HepG2 (cell line): Measurements from ENCODE around the gene TKFC. TPM values are rescaled to one million over a fixed set of nuclear protein-coding genes. Genes with fewer than 3 reads are reported as not detected.

Experiments
- ARNT ChIP-seq: fragments of 450-650 bp; IDR thresholded peaks from 2 replicates; pipeline ENCODE4 v1.6.1; 2017
- CHCHD3 ChIP-seq: sonication (generic); formaldehyde crosslinking; IDR thresholded peaks from 2 replicates; pipeline ENCODE4 v1.8.0; 2022; ENCODE audit warnings: mild to moderate bottlenecking, missing genetic modification reagents, moderate library complexity
- FOXC1 ChIP-seq: sonication (generic); formaldehyde crosslinking; IDR thresholded peaks from 2 replicates; pipeline ENCODE4 v1.8.0; 2022; ENCODE audit warnings: mild to moderate bottlenecking, missing genetic modification reagents, borderline replicate concordance
- MAX ChIP-seq: IDR thresholded peaks from 2 replicates; pipeline ENCODE4 v1.6.1; 2012; ENCODE audit warnings: inconsistent platforms
- PAF1 ChIP-seq: IDR thresholded peaks from 2 replicates; pipeline ENCODE4 v1.6.1; 2016; ENCODE audit warnings: missing genetic modification reagents, missing compliant biosample characterization
- PAX8 ChIP-seq: sonication (generic); formaldehyde crosslinking; IDR thresholded peaks from 2 replicates; pipeline ENCODE4 v1.8.0; 2022; ENCODE audit warnings: mild to moderate bottlenecking, missing genetic modification reagents, borderline replicate concordance
- PITX1 ChIP-seq: sonication (generic); formaldehyde crosslinking; IDR thresholded peaks from 2 replicates; pipeline ENCODE4 v1.5.1; 2020; ENCODE audit warnings: mild to moderate bottlenecking, missing genetic modification reagents
- RBM39 ChIP-seq: fragments of 200-400 bp; formaldehyde crosslinking; IDR thresholded peaks from one replicate; pipeline ENCODE4 v1.6.1; 2018; ENCODE audit warnings: antibody characterized with exemption, mild to moderate bottlenecking, low read depth, low read length; ENCODE audit not compliant: poor library complexity, severe bottlenecking
- TEF ChIP-seq: sonication (generic); formaldehyde crosslinking; IDR thresholded peaks from 2 replicates; pipeline ENCODE4 v1.5.0; 2020; ENCODE audit warnings: missing genetic modification reagents
- ZMAT3 ChIP-seq: sonication (generic); formaldehyde crosslinking; conservative IDR thresholded peaks from 2 replicates; pipeline ENCODE4 v1.7.0; 2021; ENCODE audit warnings: missing genetic modification reagents
- ZNF234 ChIP-seq: sonication (generic); formaldehyde crosslinking; conservative IDR thresholded peaks from 2 replicates; pipeline ENCODE4 v1.5.1; 2020; ENCODE audit warnings: mild to moderate bottlenecking, missing genetic modification reagents
- ZNF30 ChIP-seq: sonication (generic); formaldehyde crosslinking; IDR thresholded peaks from 2 replicates; pipeline ENCODE4 v1.5.0; 2020; ENCODE audit warnings: mild to moderate bottlenecking, missing genetic modification reagents
- ZNF331 ChIP-seq: sonication (generic); formaldehyde crosslinking; IDR thresholded peaks from 2 replicates; pipeline ENCODE4 v1.4.0; 2020; ENCODE audit warnings: missing genetic modification reagents
- ZNF670 ChIP-seq: sonication (generic); formaldehyde crosslinking; IDR thresholded peaks from 2 replicates; pipeline ENCODE4 v1.8.0; 2022; ENCODE audit warnings: mild to moderate bottlenecking, missing genetic modification reagents, borderline replicate concordance
- ZSCAN12 ChIP-seq: sonication (generic); formaldehyde crosslinking; IDR thresholded peaks from 2 replicates; pipeline ENCODE4 v1.9.0; 2021; ENCODE audit warnings: mild to moderate bottlenecking, missing genetic modification reagents
- polyA plus RNA-seq, 8 experiments: library from polyadenylated mRNA; depleted of rRNA in 3 of 8; stranded (reverse) in 7 of 8; unstranded in 1 of 8; fragments of >200 nt; fragmentation: Illumina TruSeq in 4 of 8; extraction: Trizol in 4 of 8; gene quantifications; 2 replicates each; pipeline versions ENCODE4 v1.2.1 to v1.2.3, GENCODE V29; 2011 to 2016; ENCODE audit warnings: low read depth in 4 of 8, missing spikeins in 1 of 8, mixed read lengths in 1 of 8; ENCODE audit not compliant: insufficient read depth in 1 of 8
- total RNA-seq, 5 experiments: library from RNA; depleted of rRNA; stranded (reverse); fragments of >200 nt; fragmentation: Illumina TruSeq; extraction: Trizol; gene quantifications; 2 replicates each; pipeline ENCODE4 v1.2.3, GENCODE V29; 2016; ENCODE audit warnings: low read depth in 1 of 5
- TF ChIP-seq, protein P1 (sequence below): sonication (generic); formaldehyde crosslinking; IDR thresholded peaks from 2 replicates; pipeline ENCODE4 v1.8.1; 2023; ENCODE audit warnings: missing genetic modification reagents, mild to moderate bottlenecking, borderline replicate concordance
- TF ChIP-seq, protein P2 (sequence below), 2 experiments: IDR thresholded peaks; 2 replicates each; pipeline ENCODE4 v1.6.1; 2011 to 2012; ENCODE audit warnings: low read length in 2 of 2, borderline replicate concordance in 1 of 2, low read depth in 1 of 2, mild to moderate bottlenecking in 1 of 2, moderate library complexity in 1 of 2
- TF ChIP-seq, protein P3 (sequence below): sonication (generic); formaldehyde crosslinking; IDR thresholded peaks from 2 replicates; pipeline ENCODE4 v1.8.1; 2022; ENCODE audit warnings: low read depth, mild to moderate bottlenecking, missing genetic modification reagents
- TF ChIP-seq, protein P4 (sequence below): sonication (generic); formaldehyde crosslinking; conservative IDR thresholded peaks from 2 replicates; pipeline ENCODE4 v1.8.0; 2022; ENCODE audit warnings: missing genetic modification reagents

TKFC gene
- total and polyA plus RNA-seq, 2 of the 13 experiments (the other 11 are each of a cell fraction or from before 2014, with no cell fraction given) = 147 to 197 TPM

- TF ChIP-seq RBM39 (no peak), PITX1 (CRISPR knock-in tag) (peak; percentile 40; the same call in 1 of the 2 replicates), FOXC1 (no peak; the same call in 1 of the 2 replicates), CHCHD3 (CRISPR knock-in tag) (no peak), PAX8 (no peak), ZNF30 (CRISPR knock-in tag) (no peak; the same call in 1 of the 2 replicates), ZNF331 (no peak), ZSCAN12 (CRISPR knock-in tag) (no peak), ZNF670 (CRISPR knock-in tag) (0 out of 2 replicates have a peak, but pooled peaks have one; percentile 31), PAF1 (CRISPR knock-in tag) (0 out of 2 replicates have a peak, but pooled peaks have one; percentile 53), TEF (CRISPR knock-in tag) (no peak), ARNT (no peak), ZMAT3 (CRISPR knock-in tag) (no peak), MAX (no peak; the same call in 1 of the 2 replicates), ZNF234 (CRISPR knock-in tag) (no peak)
- TF ChIP-seq, protein P1, sequence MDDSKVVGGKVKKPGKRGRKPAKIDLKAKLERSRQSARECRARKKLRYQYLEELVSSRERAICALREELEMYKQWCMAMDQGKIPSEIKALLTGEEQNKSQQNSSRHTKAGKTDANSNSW (CRISPR knock-in tag) = no peak
- TF ChIP-seq, protein P2, sequence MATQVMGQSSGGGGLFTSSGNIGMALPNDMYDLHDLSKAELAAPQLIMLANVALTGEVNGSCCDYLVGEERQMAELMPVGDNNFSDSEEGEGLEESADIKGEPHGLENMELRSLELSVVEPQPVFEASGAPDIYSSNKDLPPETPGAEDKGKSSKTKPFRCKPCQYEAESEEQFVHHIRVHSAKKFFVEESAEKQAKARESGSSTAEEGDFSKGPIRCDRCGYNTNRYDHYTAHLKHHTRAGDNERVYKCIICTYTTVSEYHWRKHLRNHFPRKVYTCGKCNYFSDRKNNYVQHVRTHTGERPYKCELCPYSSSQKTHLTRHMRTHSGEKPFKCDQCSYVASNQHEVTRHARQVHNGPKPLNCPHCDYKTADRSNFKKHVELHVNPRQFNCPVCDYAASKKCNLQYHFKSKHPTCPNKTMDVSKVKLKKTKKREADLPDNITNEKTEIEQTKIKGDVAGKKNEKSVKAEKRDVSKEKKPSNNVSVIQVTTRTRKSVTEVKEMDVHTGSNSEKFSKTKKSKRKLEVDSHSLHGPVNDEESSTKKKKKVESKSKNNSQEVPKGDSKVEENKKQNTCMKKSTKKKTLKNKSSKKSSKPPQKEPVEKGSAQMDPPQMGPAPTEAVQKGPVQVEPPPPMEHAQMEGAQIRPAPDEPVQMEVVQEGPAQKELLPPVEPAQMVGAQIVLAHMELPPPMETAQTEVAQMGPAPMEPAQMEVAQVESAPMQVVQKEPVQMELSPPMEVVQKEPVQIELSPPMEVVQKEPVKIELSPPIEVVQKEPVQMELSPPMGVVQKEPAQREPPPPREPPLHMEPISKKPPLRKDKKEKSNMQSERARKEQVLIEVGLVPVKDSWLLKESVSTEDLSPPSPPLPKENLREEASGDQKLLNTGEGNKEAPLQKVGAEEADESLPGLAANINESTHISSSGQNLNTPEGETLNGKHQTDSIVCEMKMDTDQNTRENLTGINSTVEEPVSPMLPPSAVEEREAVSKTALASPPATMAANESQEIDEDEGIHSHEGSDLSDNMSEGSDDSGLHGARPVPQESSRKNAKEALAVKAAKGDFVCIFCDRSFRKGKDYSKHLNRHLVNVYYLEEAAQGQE (IDR thresholded peaks at IDR 0.05; ENCODE audit: borderline replicate concordance in 1 of 2, low read depth in 1 of 2, low read length in 2 of 2) = peak in 1 of 2 experiments; percentile 24; a peak in 1 of 4 replicates
- TF ChIP-seq, protein P3, sequence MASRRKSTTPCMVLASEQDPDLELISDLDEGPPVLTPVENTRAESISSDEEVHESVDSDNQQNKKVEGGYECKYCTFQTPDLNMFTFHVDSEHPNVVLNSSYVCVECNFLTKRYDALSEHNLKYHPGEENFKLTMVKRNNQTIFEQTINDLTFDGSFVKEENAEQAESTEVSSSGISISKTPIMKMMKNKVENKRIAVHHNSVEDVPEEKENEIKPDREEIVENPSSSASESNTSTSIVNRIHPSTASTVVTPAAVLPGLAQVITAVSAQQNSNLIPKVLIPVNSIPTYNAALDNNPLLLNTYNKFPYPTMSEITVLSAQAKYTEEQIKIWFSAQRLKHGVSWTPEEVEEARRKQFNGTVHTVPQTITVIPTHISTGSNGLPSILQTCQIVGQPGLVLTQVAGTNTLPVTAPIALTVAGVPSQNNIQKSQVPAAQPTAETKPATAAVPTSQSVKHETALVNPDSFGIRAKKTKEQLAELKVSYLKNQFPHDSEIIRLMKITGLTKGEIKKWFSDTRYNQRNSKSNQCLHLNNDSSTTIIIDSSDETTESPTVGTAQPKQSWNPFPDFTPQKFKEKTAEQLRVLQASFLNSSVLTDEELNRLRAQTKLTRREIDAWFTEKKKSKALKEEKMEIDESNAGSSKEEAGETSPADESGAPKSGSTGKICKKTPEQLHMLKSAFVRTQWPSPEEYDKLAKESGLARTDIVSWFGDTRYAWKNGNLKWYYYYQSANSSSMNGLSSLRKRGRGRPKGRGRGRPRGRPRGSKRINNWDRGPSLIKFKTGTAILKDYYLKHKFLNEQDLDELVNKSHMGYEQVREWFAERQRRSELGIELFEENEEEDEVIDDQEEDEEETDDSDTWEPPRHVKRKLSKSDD = no peak
- TF ChIP-seq, protein P4, sequence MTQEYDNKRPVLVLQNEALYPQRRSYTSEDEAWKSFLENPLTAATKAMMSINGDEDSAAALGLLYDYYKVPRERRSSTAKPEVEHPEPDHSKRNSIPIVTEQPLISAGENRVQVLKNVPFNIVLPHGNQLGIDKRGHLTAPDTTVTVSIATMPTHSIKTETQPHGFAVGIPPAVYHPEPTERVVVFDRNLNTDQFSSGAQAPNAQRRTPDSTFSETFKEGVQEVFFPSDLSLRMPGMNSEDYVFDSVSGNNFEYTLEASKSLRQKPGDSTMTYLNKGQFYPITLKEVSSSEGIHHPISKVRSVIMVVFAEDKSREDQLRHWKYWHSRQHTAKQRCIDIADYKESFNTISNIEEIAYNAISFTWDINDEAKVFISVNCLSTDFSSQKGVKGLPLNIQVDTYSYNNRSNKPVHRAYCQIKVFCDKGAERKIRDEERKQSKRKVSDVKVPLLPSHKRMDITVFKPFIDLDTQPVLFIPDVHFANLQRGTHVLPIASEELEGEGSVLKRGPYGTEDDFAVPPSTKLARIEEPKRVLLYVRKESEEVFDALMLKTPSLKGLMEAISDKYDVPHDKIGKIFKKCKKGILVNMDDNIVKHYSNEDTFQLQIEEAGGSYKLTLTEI (CRISPR knock-in tag) = no peak
Measured at GRCh38 chr11:61334434-61335354, 1.7 kb downstream of the TKFC start (continued).
